HepG2 (cell line): ENCODE data around the gene MTHFD1. TPM values are rescaled to one million over a fixed set of nuclear protein-coding genes. Genes with fewer than 3 reads are reported as not detected.

Source experiments
- ATAC-seq: fragments of 200-7000 bp; cut with Tn5 transposase; 3 replicates; pipeline ENCODE4 v1.9.1; 2020; ENCODE audit warnings: mild to moderate bottlenecking, moderate library complexity
- BruUV-seq: library from RNA; stranded (reverse); fragments of 400-500 nt; replicated peaks from 2 replicates; lab custom pipeline; 2021; lab: Mats Ljungman, UMichigan
- CTCF ChIA-PET: fragments of 300-600 bp; formaldehyde crosslinking; extraction: SDS; loops from one replicate; lab custom pipeline; 2021; ENCODE audit warnings: low total read pairs, inconsistent platforms, low intra/inter-chr PET ratio; lab: Yijun Ruan, JAX
- POLR2A ChIA-PET: fragments of 350-600 bp; sonication (Branson Sonifier 250); formaldehyde crosslinking; loops from one replicate; lab custom pipeline; 2020; ENCODE audit warnings: antibody characterized with exemption, inconsistent platforms; lab: Yijun Ruan, JAX
- DNase-seq: peaks from one replicate; pipeline ENCODE4 v3.0.0-alpha.2; 2015; ENCODE audit warnings: low spot score
- FAIRE-seq: peaks from 3 replicates; lab custom pipeline; 2011; peaks lifted over from hg19 to GRCh38; lab: Jason Lieb, UNC
- H2AFZ ChIP-seq: one replicate; pipeline ENCODE4 v1.6.1; 2011; ENCODE audit warnings: low read length, inconsistent platforms
- H3K27ac ChIP-seq: fragments of 300-600 bp; 3 replicates; pipeline ENCODE4 v1.8.0; 2011; ENCODE audit warnings: mixed run types, mild to moderate bottlenecking, mixed read lengths, low read length, inconsistent platforms; ENCODE audit not compliant: insufficient read depth; ENCODE audit errors: extremely low read length
- H3K27me3 ChIP-seq, 2 experiments: fragments of 200-600 bp in 1 of 2; 2 replicates in 1 of 2; 3 replicates in 1 of 2; pipeline versions ENCODE4 v1.6.0 to v1.8.0; 2011; ENCODE audit warnings: low read length in 2 of 2, mild to moderate bottlenecking in 2 of 2, moderate library complexity in 2 of 2, inconsistent platforms in 1 of 2; ENCODE audit not compliant: insufficient read depth in 2 of 2, control insufficient read depth in 1 of 2
- H3K36me3 ChIP-seq, 2 experiments: fragments of 200-600 bp in 1 of 2; replicated peaks in 1 of 2; 2 replicates in 1 of 2; 3 replicates in 1 of 2; pipeline versions ENCODE4 v1.5.1 to v1.8.0; 2011; ENCODE audit warnings: low read length in 2 of 2, inconsistent platforms in 1 of 2; ENCODE audit not compliant: insufficient read depth in 2 of 2, control insufficient read depth in 1 of 2
- H3K4me1 ChIP-seq: 2 replicates; pipeline ENCODE4 v1.5.1; 2012; ENCODE audit warnings: low read length, inconsistent platforms; ENCODE audit not compliant: insufficient read depth
- H3K4me2 ChIP-seq: 2 replicates; pipeline ENCODE4 v1.6.0; 2011; ENCODE audit warnings: low read depth, low read length, inconsistent platforms
- H3K4me3 ChIP-seq, 3 experiments: fragments of 200-600 bp in 1 of 3; sonication (generic), shearing (Covaris generic) in 1 of 3; replicated peaks in 1 of 3; 2 replicates each; pipeline ENCODE4 v1.5.1; 2011 to 2016; ENCODE audit warnings: low read length in 3 of 3, inconsistent platforms in 2 of 3, low read depth in 2 of 3, mild to moderate bottlenecking in 2 of 3, control low read depth in 1 of 3, mixed read lengths in 1 of 3; ENCODE audit not compliant: insufficient read depth in 1 of 3
- H3K79me2 ChIP-seq: one replicate; pipeline ENCODE4 v1.6.1; 2011; ENCODE audit warnings: low read length, inconsistent platforms; ENCODE audit not compliant: insufficient read depth
- H3K9ac ChIP-seq: 2 replicates; pipeline ENCODE4 v1.6.0; 2011; ENCODE audit warnings: mild to moderate bottlenecking, low read depth, low read length, inconsistent platforms; ENCODE audit not compliant: insufficient read depth
- H3K9me3 ChIP-seq: 2 replicates; pipeline ENCODE4 v1.5.1; 2012; ENCODE audit warnings: mild to moderate bottlenecking, low read length
- H4K20me1 ChIP-seq: 2 replicates; pipeline ENCODE4 v1.6.0; 2011; ENCODE audit warnings: inconsistent platforms, mild to moderate bottlenecking, low read length, moderate library complexity; ENCODE audit not compliant: insufficient read depth
- CEBPG ChIP-seq: IDR thresholded peaks from 2 replicates; pipeline ENCODE4 v1.6.1; 2016
- EP300 ChIP-seq, 3 experiments: sonication (generic) in 1 of 3; formaldehyde crosslinking in 1 of 3; IDR thresholded peaks; 2 replicates each; pipeline versions ENCODE4 v1.5.1 to v1.6.1; 2011 to 2020; ENCODE audit warnings: low read depth in 2 of 3, low read length in 2 of 3, borderline replicate concordance in 1 of 3, improper control_type of control experiment in 1 of 3, mild to moderate bottlenecking in 1 of 3, missing genetic modification reagents in 1 of 3, moderate library complexity in 1 of 3
- ETV6 ChIP-seq: sonication (generic); formaldehyde crosslinking; conservative IDR thresholded peaks from 2 replicates; pipeline ENCODE4 v1.4.0; 2020; ENCODE audit warnings: missing genetic modification reagents
- NFAT5 ChIP-seq: sonication (generic); formaldehyde crosslinking; IDR thresholded peaks from 2 replicates; pipeline ENCODE4 v1.4.0; 2020; ENCODE audit warnings: missing genetic modification reagents
- REST ChIP-seq, 2 experiments: IDR thresholded peaks; 2 replicates each; pipeline ENCODE4 v1.6.1; 2011 to 2012; ENCODE audit warnings: low read length in 2 of 2, borderline replicate concordance in 1 of 2, low read depth in 1 of 2, mild to moderate bottlenecking in 1 of 2, moderate library complexity in 1 of 2
- SALL2 ChIP-seq: sonication (generic); formaldehyde crosslinking; IDR thresholded peaks from 2 replicates; pipeline ENCODE4 v1.8.1; 2023; ENCODE audit warnings: mild to moderate bottlenecking, missing genetic modification reagents, inconsistent platforms
- SIN3B ChIP-seq: fragments of 150-350 bp; IDR thresholded peaks from 2 replicates; pipeline ENCODE4 v1.6.1; 2014; ENCODE audit warnings: low read length
- SYNCRIP ChIP-seq: fragments of 200-400 bp; formaldehyde crosslinking; IDR thresholded peaks from 2 replicates; pipeline ENCODE4 v1.6.1; 2018; ENCODE audit warnings: mild to moderate bottlenecking, low read depth, low read length; ENCODE audit not compliant: insufficient read depth
- THAP9 ChIP-seq: sonication (generic); formaldehyde crosslinking; IDR thresholded peaks from 2 replicates; pipeline ENCODE4; 2020; ENCODE audit warnings: missing genetic modification reagents, mild to moderate bottlenecking, borderline replicate concordance
- ZNF101 ChIP-seq: sonication (generic); formaldehyde crosslinking; IDR thresholded peaks from 2 replicates; pipeline ENCODE4 v1.4.0; 2020; ENCODE audit warnings: mild to moderate bottlenecking, low read depth, missing genetic modification reagents, borderline replicate concordance
- ZNF296 ChIP-seq: sonication (generic); formaldehyde crosslinking; conservative IDR thresholded peaks from 2 replicates; pipeline ENCODE4 v1.5.0; 2020; ENCODE audit warnings: mild to moderate bottlenecking, missing genetic modification reagents
- ZNF317 ChIP-seq: sonication (generic); formaldehyde crosslinking; IDR thresholded peaks from 2 replicates; pipeline ENCODE4 v1.5.0; 2020; ENCODE audit warnings: mild to moderate bottlenecking, missing genetic modification reagents
- ZNF776 ChIP-seq: sonication (generic); formaldehyde crosslinking; IDR thresholded peaks from 2 replicates; pipeline ENCODE4 v1.4.0; 2020; ENCODE audit warnings: mild to moderate bottlenecking, missing genetic modification reagents
- WGBS: methylation state at CpG from one replicate; pipeline ENCODE4 v1.1.6; 2017; ENCODE audit warnings: low lambda C conversion rate; 5-methylcytosine and 5-hydroxymethylcytosine counted together
- in situ Hi-C: cut with HindIII; loops from 2 replicates; pipeline ENCODE4 v1.10.0; 2017; ENCODE audit warnings: low pct_unique_long_range_greater_than_20kb; ENCODE audit not compliant: extremely low pct_ligation_motif_present
- intact Hi-C: fragments of 100-400 bp; cut with micrococcal nuclease; formaldehyde crosslinking; loops from one replicate; pipeline ENCODE4 v1.10.0; 2022; ENCODE audit not compliant: unreplicated experiment
- polyA plus RNA-seq, 8 experiments: library from polyadenylated mRNA; depleted of rRNA in 3 of 8; stranded (reverse) in 7 of 8; unstranded in 1 of 8; fragments of >200 nt; fragmentation: Illumina TruSeq in 4 of 8; extraction: Trizol in 4 of 8; gene quantifications; 2 replicates each; pipeline versions ENCODE4 v1.2.1 to v1.2.3, GENCODE V29; 2011 to 2016; ENCODE audit warnings: low read depth in 4 of 8, missing spikeins in 1 of 8, mixed read lengths in 1 of 8; ENCODE audit not compliant: insufficient read depth in 1 of 8
- total RNA-seq, 5 experiments: library from RNA; depleted of rRNA; stranded (reverse); fragments of >200 nt; fragmentation: Illumina TruSeq; extraction: Trizol; gene quantifications; 2 replicates each; pipeline ENCODE4 v1.2.3, GENCODE V29; 2016; ENCODE audit warnings: low read depth in 1 of 5

The MTHFD1 gene
- total and polyA plus RNA-seq, 2 of the 13 experiments (the other 11 are each of a cell fraction or from before 2014, with no cell fraction given), result 31.0 to 106 TPM

GRCh38 chr14:64364907-64365306 is 23.2 kb upstream of the MTHFD1 start:
- H3K4me3 ChIP-seq, result no peak overlapping the region
- H3K4me2 ChIP-seq, result no peak overlapping the region
- 68% methylated on average over 3 of the region's 3 CpGs for WGBS
- ChIA-PET POLR2A (interaction anchor here (0.8 kb wide), 1 partner anchor 9 kb away, joined by 4 read pairs; no protein-coding TSS in a partner anchor), CTCF (no interaction called here)
- H3K4me1 ChIP-seq, result peaks cover 9% of the 10 kb centered on the region
- H3K9me3 ChIP-seq, result no peaks in the 10 kb centered on the region
- FAIRE-seq (no peak), ATAC-seq (no peak), DNase-seq (no peak)
- no peaks in the 10 kb centered on the region for H3K27me3 ChIP-seq
- BruUV-seq, result no TSS peak
- H4K20me1 ChIP-seq, result no peaks in the 10 kb centered on the region
- intact Hi-C loops (no loop called here), in situ Hi-C loops (no loop called here)
- no peaks in the 10 kb centered on the region for H3K36me3 ChIP-seq
- no peaks in the 10 kb centered on the region for H3K79me2 ChIP-seq
- no peak overlapping the region for H2AFZ ChIP-seq
- H3K9ac ChIP-seq, result no peak overlapping the region
- H3K27ac ChIP-seq, result no peak overlapping the region
- no peak for TF ChIP-seq EP300 (IDR thresholded peaks at IDR 0.05; ENCODE audit: low read depth in 2 of 2, low read length in 2 of 2)
- no peak for TF ChIP-seq EP300 (CRISPR knock-in tag; IDR thresholded peaks at IDR 0.05; ENCODE audit: borderline replicate concordance)
- TF ChIP-seq ZNF101 (CRISPR knock-in tag), result no peak
- TF ChIP-seq THAP9 (CRISPR knock-in tag), result no peak
- no peak for TF ChIP-seq SALL2 (CRISPR knock-in tag)
- TF ChIP-seq REST (IDR thresholded peaks at IDR 0.05; ENCODE audit: borderline replicate concordance in 1 of 2, low read depth in 1 of 2, low read length in 2 of 2), result no peak
- no peak for TF ChIP-seq ETV6
- TF ChIP-seq ZNF317 (CRISPR knock-in tag), result no peak
- TF ChIP-seq ZNF296 (CRISPR knock-in tag), result no peak
- TF ChIP-seq SIN3B, result no peak
- no peak for TF ChIP-seq NFAT5 (CRISPR knock-in tag)
- TF ChIP-seq CEBPG, result no peak
- no peak for TF ChIP-seq SYNCRIP
- no peak for TF ChIP-seq ZNF776 (CRISPR knock-in tag)
